HG02610 (cell line): ENCODE data around the gene PCDHA8.
"Not testable (repeated sequence)": the region's sequence is repeated elsewhere in the genome, so short reads cannot be mapped to it uniquely, and the experiment has no call there.

Experiments
- ATAC-seq: cut with Tn5 transposase; IDR thresholded peaks from one replicate; pipeline ENCODE4 v1.9.1; 2021; ENCODE audit warnings: mild to moderate bottlenecking, moderate library complexity; ENCODE audit not compliant: unreplicated experiment

The PCDHA8 gene

DNA sequence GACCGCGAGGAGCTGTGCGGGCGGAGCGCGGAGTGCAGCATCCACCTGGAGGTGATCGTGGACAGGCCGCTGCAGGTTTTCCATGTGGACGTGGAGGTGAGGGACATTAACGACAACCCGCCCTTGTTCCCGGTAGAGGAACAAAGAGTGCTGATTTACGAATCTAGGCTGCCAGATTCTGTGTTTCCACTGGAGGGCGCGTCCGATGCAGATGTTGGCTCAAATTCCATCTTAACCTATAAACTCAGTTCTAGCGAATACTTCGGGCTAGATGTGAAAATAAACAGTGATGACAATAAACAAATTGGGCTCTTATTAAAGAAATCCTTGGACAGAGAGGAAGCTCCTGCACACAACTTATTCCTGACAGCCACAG, 12.6 kb upstream of the PCDHA8 start:
- no peak for ATAC-seq

- not testable (repeated sequence) for ATAC-seq
Observed at GRCh38 chr5:140829511-140830501, 11.2 kb upstream of the PCDHA8 start.

DNA sequence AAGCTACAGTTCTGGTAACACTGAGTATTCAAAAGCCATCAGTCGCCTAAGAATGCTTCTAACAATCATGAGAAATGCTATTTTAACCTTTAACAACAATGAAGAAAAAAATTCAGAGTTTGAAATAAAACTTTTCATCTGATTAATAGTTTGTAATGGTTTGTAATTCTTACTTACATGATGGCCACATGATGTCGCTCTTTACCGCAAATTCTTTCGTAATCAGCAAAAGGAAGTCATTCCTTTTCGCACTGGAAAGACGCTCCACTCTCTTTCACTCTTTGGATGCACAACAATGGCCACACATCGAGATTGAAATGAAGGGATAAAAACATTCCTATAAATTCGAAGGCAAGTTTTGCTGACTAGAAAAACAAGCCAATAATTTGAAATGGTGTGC, 7.0 kb upstream of the PCDHA8 start, which contains the start of gene PCDHA7:
Gene PCDHA7 (plus strand): TSS at position 277 of the 400 bp plus-strand sequence. CDS start 115 bp downstream, at position 392.
- ATAC-seq = no peak

GRCh38 chr5:140834439-140835008, 6.5 kb upstream of the PCDHA8 start:
- not testable (repeated sequence) for ATAC-seq

GRCh38 chr5:140835622-140836510, 5.1 kb upstream of the PCDHA8 start:
- ATAC-seq = no peak

- ATAC-seq = no peak
Observed at GRCh38 chr5:140842798-140843733, 2.1 kb downstream of the PCDHA8 start.

DNA sequence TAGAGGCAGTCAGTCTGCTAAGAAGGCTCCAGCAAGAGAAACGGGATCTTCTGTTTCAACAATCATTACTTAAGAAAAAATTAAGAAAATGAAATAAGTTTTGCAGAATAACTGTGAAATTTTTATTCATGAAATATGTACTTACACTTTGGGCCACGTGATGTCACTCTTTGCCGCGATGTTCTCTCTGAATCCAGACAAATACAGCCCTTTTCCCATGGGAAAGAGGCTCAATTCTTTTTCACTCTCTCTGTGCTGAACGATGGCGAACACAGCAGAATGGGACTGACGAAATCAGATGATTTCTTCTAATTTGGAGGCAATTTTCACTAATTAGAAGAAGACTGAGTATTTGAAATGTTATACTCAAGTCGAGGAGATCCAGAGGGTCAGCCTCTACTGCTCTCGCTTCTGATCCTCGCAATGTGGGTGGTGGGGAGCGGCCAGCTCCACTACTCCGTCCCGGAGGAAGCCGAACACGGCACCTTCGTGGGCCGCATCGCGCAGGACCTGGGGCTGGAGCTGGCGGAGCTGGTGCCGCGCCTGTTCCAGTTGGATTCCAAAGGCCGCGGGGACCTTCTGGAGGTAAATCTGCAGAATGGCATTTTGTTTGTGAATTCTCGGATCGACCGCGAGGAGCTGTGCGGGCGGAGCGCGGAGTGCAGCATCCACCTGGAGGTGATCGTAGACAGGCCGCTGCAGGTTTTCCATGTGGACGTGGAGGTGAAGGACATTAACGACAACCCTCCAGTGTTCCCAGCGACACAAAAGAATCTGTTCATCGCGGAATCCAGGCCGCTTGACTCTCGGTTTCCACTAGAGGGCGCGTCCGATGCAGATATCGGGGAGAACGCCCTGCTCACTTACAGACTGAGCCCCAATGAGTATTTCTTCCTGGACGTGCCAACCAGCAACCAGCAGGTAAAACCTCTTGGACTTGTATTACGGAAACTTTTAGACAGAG, 7.4 kb downstream of the PCDHA8 start, which contains the start of gene PCDHA9:
Gene PCDHA9 (plus strand): TSS at position 244 of the 964 bp plus-strand sequence. CDS start 114 bp downstream, at position 358.
- ATAC-seq = not testable (repeated sequence)

- ATAC-seq = not testable (repeated sequence)
Observed at GRCh38 chr5:140849831-140850634, 9.0 kb downstream of the PCDHA8 start.

DNA sequence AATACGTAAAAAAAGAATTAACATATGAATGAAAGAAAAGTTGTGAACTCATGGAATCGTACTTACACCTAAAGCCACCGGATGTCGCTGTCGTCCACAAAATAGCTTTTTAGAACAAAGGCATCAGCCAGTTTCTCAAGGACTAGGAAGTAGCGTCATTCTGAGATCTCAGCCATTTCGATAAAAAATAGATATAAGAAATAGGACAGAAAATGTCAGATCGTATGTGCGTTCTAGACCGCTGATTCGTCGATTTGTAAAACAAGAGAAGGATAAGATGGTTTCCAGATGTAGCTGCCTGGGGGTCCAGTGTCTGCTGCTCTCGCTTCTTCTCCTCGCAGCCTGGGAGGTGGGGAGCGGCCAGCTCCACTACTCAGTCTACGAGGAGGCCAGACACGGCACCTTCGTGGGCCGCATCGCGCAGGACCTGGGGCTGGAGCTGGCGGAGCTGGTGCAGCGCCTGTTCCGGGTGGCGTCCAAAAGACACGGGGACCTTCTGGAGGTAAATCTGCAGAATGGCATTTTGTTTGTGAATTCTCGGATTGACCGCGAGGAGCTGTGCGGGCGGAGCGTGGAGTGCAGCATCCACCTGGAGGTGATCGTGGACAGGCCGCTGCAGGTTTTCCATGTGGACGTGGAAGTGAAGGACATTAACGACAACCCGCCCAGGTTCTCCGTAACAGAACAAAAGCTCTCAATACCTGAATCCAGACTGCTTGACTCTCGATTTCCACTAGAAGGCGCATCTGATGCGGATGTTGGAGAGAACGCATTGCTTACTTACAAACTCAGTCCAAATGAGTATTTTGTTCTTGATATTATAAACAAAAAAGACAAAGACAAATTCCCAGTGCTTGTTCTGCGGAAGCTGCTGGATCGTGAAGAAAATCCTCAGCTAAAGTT, 15.0 kb downstream of the PCDHA8 start, which contains the start of gene PCDHA10:
Gene PCDHA10 (plus strand): TSS at position 126 of the 903 bp plus-strand sequence. CDS start 152 bp downstream, at position 278.
- no peak for ATAC-seq

DNA sequence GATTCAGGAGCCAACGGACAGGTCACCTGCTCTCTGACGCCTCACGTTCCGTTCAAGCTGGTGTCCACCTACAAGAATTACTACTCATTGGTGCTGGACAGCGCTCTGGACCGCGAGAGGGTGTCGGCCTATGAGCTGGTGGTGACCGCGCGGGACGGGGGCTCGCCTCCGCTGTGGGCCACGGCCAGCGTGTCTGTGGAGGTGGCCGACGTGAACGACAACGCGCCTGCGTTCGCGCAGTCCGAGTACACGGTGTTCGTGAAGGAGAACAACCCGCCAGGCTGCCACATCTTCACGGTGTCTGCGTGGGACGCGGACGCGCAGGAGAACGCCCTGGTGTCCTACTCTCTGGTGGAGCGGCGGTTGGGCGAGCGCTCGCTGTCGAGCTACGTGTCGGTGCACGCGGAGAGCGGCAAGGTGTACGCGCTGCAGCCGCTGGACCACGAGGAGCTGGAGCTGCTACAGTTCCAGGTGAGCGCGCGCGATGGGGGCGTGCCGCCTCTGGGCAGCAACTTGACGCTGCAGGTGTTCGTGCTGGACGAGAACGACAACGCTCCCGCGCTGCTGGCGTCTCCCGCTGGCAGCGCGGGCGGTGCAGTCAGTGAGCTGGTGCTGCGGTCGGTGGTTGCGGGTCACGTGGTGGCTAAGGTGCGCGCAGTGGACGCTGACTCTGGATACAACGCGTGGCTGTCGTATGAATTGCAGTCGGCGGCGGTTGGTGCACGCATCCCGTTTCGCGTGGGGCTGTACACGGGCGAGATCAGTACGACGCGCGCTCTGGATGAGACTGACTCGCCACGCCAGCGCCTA, 16.4 kb downstream of the PCDHA8 start:
- ATAC-seq = no peak

GRCh38 chr5:140857987-140858240, 16.9 kb downstream of the PCDHA8 start:
- ATAC-seq = no peak

DNA sequence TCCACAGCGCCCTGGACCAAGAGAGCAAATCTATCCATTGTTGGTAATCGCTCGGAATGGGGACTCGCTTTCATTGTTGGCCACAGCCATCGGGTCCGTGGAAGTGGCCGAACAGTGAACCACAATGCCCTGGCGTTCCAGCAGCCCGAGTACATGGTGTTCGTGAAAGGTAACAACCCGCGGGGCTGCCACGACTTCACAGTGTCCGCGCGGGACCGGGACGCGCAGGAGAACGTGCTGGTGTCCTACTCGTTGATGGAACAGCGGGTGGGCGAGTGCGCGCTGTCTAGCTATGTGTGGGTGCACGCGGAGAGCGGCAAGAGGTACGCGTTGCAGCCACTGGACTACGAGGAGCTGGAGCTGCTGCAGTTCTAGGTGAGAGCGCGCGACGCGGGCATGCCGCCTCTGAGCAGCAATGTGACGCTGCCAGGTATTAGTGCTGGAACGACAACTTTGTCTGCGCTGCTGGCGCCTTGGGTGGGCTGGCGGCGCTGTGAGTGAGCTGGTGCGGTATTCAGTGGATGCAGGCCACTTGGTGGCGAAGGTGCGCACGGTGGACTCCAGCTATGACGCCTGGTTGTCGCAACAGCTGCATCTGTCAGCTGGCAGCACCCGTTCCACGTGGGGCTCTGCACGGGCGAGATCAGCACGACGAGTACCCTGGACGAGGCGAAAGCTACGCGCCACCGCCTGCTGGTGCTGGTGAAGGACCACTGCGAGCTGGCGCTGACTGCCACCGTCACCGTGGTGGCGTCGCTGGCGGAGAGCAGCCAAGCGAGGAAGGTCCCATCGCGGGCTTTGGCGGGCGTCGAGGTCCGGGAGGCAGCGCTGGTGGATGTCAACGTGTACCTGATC, 21.7 kb downstream of the PCDHA8 start:
- no peak for ATAC-seq

DNA sequence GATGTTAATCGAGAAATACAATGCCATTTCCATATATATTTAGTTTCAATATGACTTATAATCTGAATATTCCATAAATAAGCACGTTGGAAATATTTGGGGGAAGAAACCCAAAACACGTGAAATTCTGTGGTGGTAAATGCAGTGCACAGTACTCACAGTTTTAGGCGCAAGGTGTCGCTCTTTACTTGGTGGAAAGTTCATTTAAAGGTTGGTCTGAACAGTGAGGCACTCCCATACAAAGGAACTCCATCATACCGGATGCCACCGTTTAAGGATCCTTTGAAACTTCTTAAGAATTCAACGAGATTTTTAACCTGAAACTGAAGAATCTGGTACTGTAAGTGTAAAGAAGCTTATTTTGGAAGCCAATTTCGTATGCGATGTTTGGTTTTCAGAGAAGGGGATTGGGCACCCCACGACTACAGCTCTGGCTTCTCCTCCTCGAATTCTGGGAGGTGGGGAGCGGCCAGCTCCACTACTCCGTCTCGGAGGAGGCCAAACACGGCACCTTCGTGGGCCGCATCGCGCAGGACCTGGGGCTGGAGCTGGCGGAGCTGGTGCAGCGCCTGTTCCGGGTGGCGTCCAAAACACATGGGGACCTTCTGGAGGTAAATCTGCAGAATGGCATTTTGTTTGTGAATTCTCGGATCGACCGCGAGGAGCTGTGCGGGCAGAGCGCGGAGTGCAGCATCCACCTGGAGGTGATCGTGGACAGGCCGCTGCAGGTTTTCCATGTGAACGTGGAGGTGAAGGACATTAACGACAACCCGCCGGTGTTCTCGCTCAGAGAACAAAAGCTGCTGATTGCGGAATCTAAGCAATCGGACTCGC, 28.0 kb downstream of the PCDHA8 start, which contains the start of gene PCDHA11:
Gene PCDHA11 (plus strand): TSS at position 237 of the 834 bp plus-strand sequence. CDS start 147 bp downstream, at position 384.
- no peak for ATAC-seq

GRCh38 chr5:140869555-140869886, 28.5 kb downstream of the PCDHA8 start:
- ATAC-seq = no peak
